SK-N-SH treated with all-trans-retinoic acid at 6 μM for 48 hours (cell line): ENCODE results near the gene ANTXRL.
"Not testable (repeated sequence)": the region's sequence is repeated elsewhere in the genome, so short reads cannot be mapped to it uniquely, and the experiment has no call there.

Experiments used
- RARB ChIP-seq: fragments of 250-450 bp; sonication (Bioruptor Pico); IDR thresholded peaks from 2 replicates; pipeline ENCODE4 v1.8.0; 2021; ENCODE audit warnings: mild to moderate bottlenecking, moderate library complexity
- TCF4 ChIP-seq: fragments of 250-450 bp; sonication (Bioruptor Pico); IDR thresholded peaks from 2 replicates; pipeline ENCODE4 v1.8.0; 2021; ENCODE audit warnings: mild to moderate bottlenecking, moderate library complexity, borderline replicate concordance
- ZFP30 ChIP-seq: fragments of 450-650 bp; formaldehyde crosslinking; IDR thresholded peaks from 2 replicates; pipeline ENCODE4 v1.5.0; 2022; ENCODE audit warnings: mild to moderate bottlenecking, moderate library complexity
- TF ChIP-seq, protein P1 (sequence below): fragments of 250-450 bp; sonication (Bioruptor Pico); IDR thresholded peaks from 2 replicates; pipeline ENCODE4 v1.5.1; 2021; ENCODE audit warnings: mild to moderate bottlenecking, moderate library complexity
- TF ChIP-seq, protein P2 (sequence below): fragments of 250-450 bp; sonication (Bioruptor Pico); IDR thresholded peaks from 2 replicates; pipeline ENCODE4 v1.5.1; 2020; ENCODE audit warnings: low read depth, mild to moderate bottlenecking, moderate library complexity
- TF ChIP-seq, protein P3 (sequence below): fragments of 250-450 bp; sonication (Bioruptor Pico); IDR thresholded peaks from 2 replicates; pipeline ENCODE4 v1.8.0; 2021; ENCODE audit warnings: low read depth, mild to moderate bottlenecking, moderate library complexity, borderline replicate concordance

DNA sequence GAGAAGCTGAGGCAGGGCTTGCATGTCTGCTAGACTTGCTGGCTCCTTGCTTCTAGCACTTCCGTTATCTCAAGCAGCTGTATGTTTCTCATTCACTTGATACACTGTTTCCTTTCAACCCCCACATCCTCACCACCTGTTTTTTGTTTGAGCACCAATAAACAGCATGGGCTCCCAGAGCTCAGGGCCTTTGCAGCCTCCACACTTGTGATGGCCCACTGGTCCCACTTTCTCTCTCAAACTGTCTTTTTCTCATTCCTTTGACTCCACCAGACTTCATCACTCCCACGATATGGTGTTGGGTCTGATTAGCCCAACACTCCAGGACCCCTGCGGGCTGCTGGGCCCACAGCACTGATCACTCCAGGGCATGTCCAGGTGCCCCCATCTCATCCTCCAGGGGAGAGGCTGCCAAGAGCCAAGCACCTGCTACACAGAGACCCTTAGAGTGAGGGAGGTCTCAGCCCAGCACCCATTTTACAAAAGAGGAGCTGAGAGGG, 17.2 kb upstream of the ANTXRL start:
- TF ChIP-seq, protein P1, sequence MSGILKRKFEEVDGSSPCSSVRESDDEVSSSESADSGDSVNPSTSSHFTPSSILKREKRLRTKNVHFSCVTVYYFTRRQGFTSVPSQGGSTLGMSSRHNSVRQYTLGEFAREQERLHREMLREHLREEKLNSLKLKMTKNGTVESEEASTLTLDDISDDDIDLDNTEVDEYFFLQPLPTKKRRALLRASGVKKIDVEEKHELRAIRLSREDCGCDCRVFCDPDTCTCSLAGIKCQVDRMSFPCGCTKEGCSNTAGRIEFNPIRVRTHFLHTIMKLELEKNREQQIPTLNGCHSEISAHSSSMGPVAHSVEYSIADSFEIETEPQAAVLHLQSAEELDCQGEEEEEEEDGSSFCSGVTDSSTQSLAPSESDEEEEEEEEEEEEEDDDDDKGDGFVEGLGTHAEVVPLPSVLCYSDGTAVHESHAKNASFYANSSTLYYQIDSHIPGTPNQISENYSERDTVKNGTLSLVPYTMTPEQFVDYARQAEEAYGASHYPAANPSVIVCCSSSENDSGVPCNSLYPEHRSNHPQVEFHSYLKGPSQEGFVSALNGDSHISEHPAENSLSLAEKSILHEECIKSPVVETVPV (CRISPR knock-in tag), result not testable (repeated sequence)
- not testable (repeated sequence) for TF ChIP-seq TCF4, RARB, ZFP30 (CRISPR knock-in tag)
- TF ChIP-seq, protein P2, sequence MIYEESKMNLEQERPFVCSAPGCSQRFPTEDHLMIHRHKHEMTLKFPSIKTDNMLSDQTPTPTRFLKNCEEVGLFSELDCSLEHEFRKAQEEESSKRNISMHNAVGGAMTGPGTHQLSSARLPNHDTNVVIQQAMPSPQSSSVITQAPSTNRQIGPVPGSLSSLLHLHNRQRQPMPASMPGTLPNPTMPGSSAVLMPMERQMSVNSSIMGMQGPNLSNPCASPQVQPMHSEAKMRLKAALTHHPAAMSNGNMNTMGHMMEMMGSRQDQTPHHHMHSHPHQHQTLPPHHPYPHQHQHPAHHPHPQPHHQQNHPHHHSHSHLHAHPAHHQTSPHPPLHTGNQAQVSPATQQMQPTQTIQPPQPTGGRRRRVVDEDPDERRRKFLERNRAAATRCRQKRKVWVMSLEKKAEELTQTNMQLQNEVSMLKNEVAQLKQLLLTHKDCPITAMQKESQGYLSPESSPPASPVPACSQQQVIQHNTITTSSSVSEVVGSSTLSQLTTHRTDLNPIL, result not testable (repeated sequence)
- TF ChIP-seq, protein P3, sequence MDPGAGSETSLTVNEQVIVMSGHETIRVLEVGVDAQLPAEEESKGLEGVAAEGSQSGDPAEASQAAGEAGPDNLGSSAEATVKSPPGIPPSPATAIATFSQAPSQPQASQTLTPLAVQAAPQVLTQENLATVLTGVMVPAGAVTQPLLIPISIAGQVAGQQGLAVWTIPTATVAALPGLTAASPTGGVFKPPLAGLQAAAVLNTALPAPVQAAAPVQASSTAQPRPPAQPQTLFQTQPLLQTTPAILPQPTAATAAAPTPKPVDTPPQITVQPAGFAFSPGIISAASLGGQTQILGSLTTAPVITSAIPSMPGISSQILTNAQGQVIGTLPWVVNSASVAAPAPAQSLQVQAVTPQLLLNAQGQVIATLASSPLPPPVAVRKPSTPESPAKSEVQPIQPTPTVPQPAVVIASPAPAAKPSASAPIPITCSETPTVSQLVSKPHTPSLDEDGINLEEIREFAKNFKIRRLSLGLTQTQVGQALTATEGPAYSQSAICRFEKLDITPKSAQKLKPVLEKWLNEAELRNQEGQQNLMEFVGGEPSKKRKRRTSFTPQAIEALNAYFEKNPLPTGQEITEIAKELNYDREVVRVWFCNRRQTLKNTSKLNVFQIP (CRISPR knock-in tag), result not testable (repeated sequence)
